H1 (cell line): Measurements from ENCODE around the gene BORCS8. TPM values are rescaled to one million over a fixed set of nuclear protein-coding genes. Genes with fewer than 3 reads are reported as not detected.
A peak's percentile ranks its signal among the peaks of the same experiment; 100 is the strongest.

Experiments
- CTCF ChIA-PET: fragments of 300-600 bp; sonication (Branson Sonifier 250); formaldehyde crosslinking; loops from one replicate; lab custom pipeline; 2021; ENCODE audit not compliant: partially characterized antibody; lab: Charles Lee
- POLR2A ChIA-PET: fragments of 300-600 bp; sonication (Branson Sonifier 250); formaldehyde crosslinking; loops from one replicate; lab custom pipeline; 2021; ENCODE audit warnings: inconsistent platforms; ENCODE audit not compliant: partially characterized antibody; lab: Charles Lee
- DNase-seq, 2 experiments: peaks; one replicate each; pipeline versions ENCODE4 v3.0.0 to v3.0.0-alpha.2; 2010 to 2022; ENCODE audit warnings: low spot score in 2 of 2, low read depth in 1 of 2, mixed read lengths in 1 of 2
- FAIRE-seq: peaks from 2 replicates; lab custom pipeline; 2011; peaks lifted over from hg19 to GRCh38; lab: Jason Lieb, UNC
- H2AFZ ChIP-seq: 2 replicates; pipeline ENCODE4 v1.8.1; 2012; ENCODE audit warnings: low read length, inconsistent platforms
- H2AK5ac ChIP-seq: 2 replicates; pipeline ENCODE4 v1.6.1; 2013; ENCODE audit warnings: low read depth, low read length
- H2BK120ac ChIP-seq: replicated peaks from 2 replicates; pipeline ENCODE3; 2013; ENCODE audit warnings: low read depth, low read length, inconsistent platforms
- H2BK12ac ChIP-seq: 2 replicates; pipeline ENCODE4 v1.6.1; 2013; ENCODE audit warnings: low read depth, low read length
- H2BK15ac ChIP-seq: 2 replicates; pipeline ENCODE4 v1.6.1; 2013; ENCODE audit warnings: low read length
- H2BK20ac ChIP-seq: 2 replicates; pipeline ENCODE4 v1.6.1; 2013; ENCODE audit warnings: low read length
- H2BK5ac ChIP-seq: 2 replicates; pipeline ENCODE4 v1.6.1; 2013; ENCODE audit warnings: low read depth, low read length
- H3K14ac ChIP-seq: 2 replicates; pipeline ENCODE4 v1.6.1; 2013; ENCODE audit warnings: inconsistent platforms; ENCODE audit not compliant: insufficient read length
- H3K18ac ChIP-seq: 2 replicates; pipeline ENCODE4 v1.6.1; 2013; ENCODE audit warnings: low read length; ENCODE audit errors: extremely low read depth
- H3K23ac ChIP-seq: 2 replicates; pipeline ENCODE4 v1.6.1; 2013; ENCODE audit warnings: inconsistent platforms; ENCODE audit not compliant: insufficient read length
- H3K23me2 ChIP-seq: 2 replicates; pipeline ENCODE4 v1.6.1; 2013; ENCODE audit warnings: low read depth, low read length
- H3K27ac ChIP-seq: 2 replicates; pipeline ENCODE4 v1.6.1; 2011; ENCODE audit warnings: low read depth, low read length, inconsistent platforms
- H3K27me3 ChIP-seq, 4 experiments: replicated peaks in 1 of 4; 1 replicate in 1 of 4; 2 replicates in 3 of 4; pipeline versions ENCODE4 v1.6.1 to v1.8.1; 2011 to 2013; ENCODE audit warnings: low read length in 3 of 4, mild to moderate bottlenecking in 3 of 4, inconsistent platforms in 2 of 4, mixed read lengths in 2 of 4, moderate library complexity in 1 of 4; ENCODE audit not compliant: control insufficient read depth in 3 of 4, insufficient read depth in 3 of 4; ENCODE audit errors: extremely low read depth in 1 of 4
- H3K36me3 ChIP-seq, 4 experiments: 2 replicates each; pipeline versions ENCODE4 v1.6.1 to v1.8.1; 2011 to 2013; ENCODE audit warnings: mild to moderate bottlenecking in 4 of 4, low read length in 3 of 4, moderate library complexity in 2 of 4, control low read depth in 1 of 4, inconsistent platforms in 1 of 4; ENCODE audit not compliant: insufficient read depth in 4 of 4, control insufficient read depth in 2 of 4
- H3K4ac ChIP-seq: replicated peaks from 2 replicates; pipeline ENCODE3; 2013; ENCODE audit warnings: low read length, low read depth, mixed read lengths, inconsistent platforms; ENCODE audit not compliant: insufficient read length
- H3K4me1 ChIP-seq, 4 experiments: replicated peaks in 1 of 4; 1 replicate in 1 of 4; 2 replicates in 3 of 4; pipeline versions ENCODE4 v1.6.1 to v1.8.1; 2011 to 2013; ENCODE audit warnings: low read length in 3 of 4, inconsistent platforms in 2 of 4, mixed read lengths in 1 of 4; ENCODE audit not compliant: insufficient read depth in 4 of 4, control insufficient read depth in 3 of 4
- H3K4me2 ChIP-seq, 2 experiments: 2 replicates each; pipeline versions ENCODE4 v1.6.1 to v1.8.1; 2011 to 2013; ENCODE audit warnings: low read depth in 2 of 2, low read length in 2 of 2, control low read depth in 1 of 2, inconsistent platforms in 1 of 2, mild to moderate bottlenecking in 1 of 2; ENCODE audit not compliant: insufficient read depth in 1 of 2
- H3K4me3 ChIP-seq, 4 experiments: fragments of 200-600, 300-600 bp in 1 of 4; sonication (generic), shearing (Covaris generic), sonication (Bioruptor Twin) in 1 of 4; 2 replicates each; pipeline versions ENCODE4 v1.5.1 to v1.8.1; 2011 to 2016; ENCODE audit warnings: low read length in 4 of 4, low read depth in 3 of 4, control low read depth in 2 of 4, inconsistent platforms in 2 of 4, mild to moderate bottlenecking in 2 of 4, mixed read lengths in 1 of 4, moderate library complexity in 1 of 4; ENCODE audit not compliant: insufficient read depth in 2 of 4; ENCODE audit errors: extremely low read depth in 1 of 4
- H3K56ac ChIP-seq: replicated peaks from 2 replicates; pipeline ENCODE3; 2013; ENCODE audit warnings: low read depth, mild to moderate bottlenecking, mixed read lengths, low read length, inconsistent platforms; ENCODE audit not compliant: insufficient read length
- H3K79me1 ChIP-seq: 2 replicates; pipeline ENCODE4 v1.6.1; 2013; ENCODE audit warnings: low read depth, low read length, control low read depth
- H3K79me2 ChIP-seq, 2 experiments: 2 replicates each; pipeline versions ENCODE4 v1.6.1 to v1.8.1; 2012 to 2013; ENCODE audit warnings: low read length in 2 of 2, mild to moderate bottlenecking in 2 of 2, inconsistent platforms in 1 of 2; ENCODE audit not compliant: insufficient read depth in 2 of 2, control insufficient read depth in 1 of 2
- H3K9ac ChIP-seq, 4 experiments: replicated peaks in 1 of 4; 1 replicate in 1 of 4; 2 replicates in 3 of 4; pipeline versions ENCODE4 v1.6.1 to v1.8.1; 2011 to 2013; ENCODE audit warnings: low read depth in 3 of 4, low read length in 3 of 4, control low read depth in 2 of 4, mild to moderate bottlenecking in 2 of 4, moderate library complexity in 2 of 4, inconsistent platforms in 1 of 4; ENCODE audit errors: extremely low read depth in 1 of 4
- H3K9me3 ChIP-seq, 2 experiments: 2 replicates each; pipeline versions ENCODE4 v1.6.1 to v1.8.1; 2012 to 2013; ENCODE audit warnings: mild to moderate bottlenecking in 2 of 2, moderate library complexity in 2 of 2, control low read depth in 1 of 2, inconsistent platforms in 1 of 2, low read depth in 1 of 2, low read length in 1 of 2, mixed read lengths in 1 of 2; ENCODE audit not compliant: insufficient read depth in 2 of 2
- H4K20me1 ChIP-seq, 2 experiments: replicated peaks in 1 of 2; 2 replicates each; pipeline versions ENCODE3 to v1.8.1; 2011 to 2013; ENCODE audit warnings: inconsistent platforms in 2 of 2, low read length in 2 of 2, mild to moderate bottlenecking in 1 of 2; ENCODE audit not compliant: insufficient read depth in 2 of 2, control insufficient read depth in 1 of 2
- H4K5ac ChIP-seq: 2 replicates; pipeline ENCODE4 v1.6.1; 2013; ENCODE audit warnings: low read length, low read depth, mixed read lengths, inconsistent platforms; ENCODE audit not compliant: insufficient read length
- H4K8ac ChIP-seq: 2 replicates; pipeline ENCODE4 v1.8.0; 2013; ENCODE audit warnings: mild to moderate bottlenecking, moderate library complexity, low read length, inconsistent platforms; ENCODE audit not compliant: insufficient read depth; ENCODE audit errors: extremely low read depth
- H4K91ac ChIP-seq: replicated peaks from 2 replicates; pipeline ENCODE3; 2013; ENCODE audit warnings: low read length, mixed read lengths, inconsistent platforms; ENCODE audit not compliant: insufficient read length
- ASH2L ChIP-seq: fragments of 200-600, 300-600 bp; sonication (generic); IDR thresholded peaks from one replicate; pipeline ENCODE4 v1.7.1; 2017; ENCODE audit warnings: low read length
- EGR1 ChIP-seq: IDR thresholded peaks from 2 replicates; pipeline ENCODE4 v1.6.1; 2011; ENCODE audit warnings: low read depth, low read length, borderline replicate concordance
- GABPA ChIP-seq: IDR thresholded peaks from 2 replicates; pipeline ENCODE4 v1.6.1; 2011; ENCODE audit warnings: mild to moderate bottlenecking, low read length, moderate library complexity, borderline replicate concordance; ENCODE audit not compliant: insufficient read depth
- KDM4A ChIP-seq: IDR thresholded peaks from one replicate; pipeline ENCODE4 v1.7.1; 2012; ENCODE audit warnings: low read depth, mild to moderate bottlenecking, moderate library complexity, low read length, inconsistent platforms; ENCODE audit not compliant: severe bottlenecking
- MAFK ChIP-seq: IDR thresholded peaks from 2 replicates; pipeline ENCODE4 v1.6.1; 2012; ENCODE audit warnings: low read depth, mild to moderate bottlenecking, improper control_type of control experiment, low read length
- POLR2AphosphoS5 ChIP-seq: IDR thresholded peaks from 2 replicates; pipeline ENCODE4 v1.6.1; 2011; ENCODE audit warnings: low read depth, low read length
- RXRA ChIP-seq: IDR thresholded peaks from 2 replicates; pipeline ENCODE4 v1.6.1; 2011; ENCODE audit warnings: low read depth, mild to moderate bottlenecking, low read length, moderate library complexity; ENCODE audit not compliant: insufficient read depth
- SRF ChIP-seq: IDR thresholded peaks from 2 replicates; pipeline ENCODE4 v1.6.1; 2011; ENCODE audit warnings: mild to moderate bottlenecking, low read depth, low read length, moderate library complexity
- SUZ12 ChIP-seq: fragments of 200-600 bp; sonication (generic); IDR thresholded peaks from 2 replicates; pipeline ENCODE4 v1.6.1; 2012; ENCODE audit warnings: mild to moderate bottlenecking, inconsistent platforms, low read length, moderate library complexity, mixed read lengths
- TAF7 ChIP-seq: optimal IDR thresholded peaks from 2 replicates; pipeline ENCODE3; 2011; ENCODE audit warnings: low read depth, mild to moderate bottlenecking, inconsistent platforms, low read length, moderate library complexity, borderline replicate concordance
- TBP ChIP-seq: IDR thresholded peaks from 2 replicates; pipeline ENCODE4 v1.6.1; 2011; ENCODE audit warnings: low read depth, low read length, improper control_type of control experiment
- WGBS, 2 experiments: shearing (Covaris generic) in 1 of 2; methylation state at CpG; one replicate each; pipeline versions ENCODE4 v1.1.6 to v1.1.7; 2013 to 2015; ENCODE audit warnings: low lambda C conversion rate in 2 of 2, mixed read lengths in 2 of 2, inconsistent platforms in 1 of 2, low coverage in 1 of 2, missing lambda C conversion rate in 1 of 2; ENCODE audit not compliant: insufficient replicate concordance in 2 of 2, insufficient coverage in 1 of 2, insufficient read length in 1 of 2; ENCODE audit errors: extremely low coverage in 1 of 2, missing lambda C conversion rate in 1 of 2; 5-methylcytosine and 5-hydroxymethylcytosine counted together
- polyA plus RNA-seq, 7 experiments: library from polyadenylated mRNA; depleted of rRNA in 3 of 7; stranded (reverse) in 5 of 7; unstranded in 2 of 7; fragments of >200 nt in 5 of 7; fragments of 200-250 nt in 2 of 7; gene quantifications; 1 replicate in 5 of 7; 2 replicates in 1 of 7; 4 replicates in 1 of 7; pipeline versions ENCODE4 v1.2.1 to v1.2.3, GENCODE V29; 2011 to 2013; ENCODE audit warnings: missing spikeins in 2 of 7, mixed read lengths in 2 of 7
- total RNA-seq: library from RNA; stranded (reverse); fragmentation: NEBNext Ultra II Directional; extraction: Animal tissue kit (Norgen Biotek cat#: 25700); gene quantifications from 2 replicates; pipeline ENCODE4 v1.2.1, GENCODE V29; 2021

Gene BORCS8
- total and polyA plus RNA-seq, 2 of the 8 experiments (the other 6 are each of a cell fraction or from before 2014, with no cell fraction given) = 15.0 to 15.9 TPM

DNA sequence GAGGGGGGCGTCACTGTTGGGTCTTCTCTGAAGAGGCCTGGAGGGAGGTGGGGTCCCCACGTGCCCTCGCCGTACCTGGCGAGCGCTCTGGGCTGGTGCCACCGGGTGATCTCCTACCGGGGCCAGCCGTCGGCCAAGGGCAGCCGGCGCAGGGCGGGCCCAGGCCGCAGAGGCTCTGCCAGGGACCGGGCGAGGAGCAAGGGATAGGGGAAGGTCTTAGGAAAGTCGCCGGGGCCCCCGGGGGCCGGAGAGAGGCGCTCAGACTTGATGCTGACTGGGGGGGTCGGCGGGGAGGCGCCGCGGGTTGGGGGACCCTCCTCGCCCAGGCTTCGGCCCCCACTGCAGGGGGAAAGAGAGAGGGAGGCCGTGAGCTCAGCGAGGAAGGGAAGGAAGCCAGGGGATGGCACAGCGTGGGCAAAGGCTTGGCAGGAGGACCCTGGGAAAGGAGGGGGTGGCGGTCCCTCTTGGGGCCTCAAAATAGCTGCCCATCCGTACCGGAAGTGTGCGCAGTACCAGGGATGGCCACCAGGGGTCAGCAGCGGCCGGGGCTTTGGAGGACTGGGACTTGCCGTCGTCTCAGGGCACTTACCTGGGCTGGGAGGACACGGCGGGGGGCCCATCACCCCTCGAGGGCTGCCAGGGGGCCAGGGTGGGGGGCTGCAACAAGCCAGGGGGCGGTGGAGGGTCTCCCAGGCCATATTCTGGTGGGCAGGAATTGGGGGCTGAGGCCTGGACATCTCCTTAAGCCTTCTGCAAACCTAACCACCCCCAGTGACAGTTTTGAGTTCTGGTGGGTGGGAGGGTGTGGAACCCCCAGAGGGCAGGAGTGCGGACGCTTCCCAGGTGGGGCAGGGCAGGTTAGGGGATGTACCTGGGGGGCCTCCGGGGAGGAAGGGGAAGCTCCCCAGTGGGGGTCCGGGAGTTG is 46.0 kb downstream of the BORCS8 start:
- H3K79me1 ChIP-seq = no peaks in the 10 kb centered on the region
- H3K18ac ChIP-seq = no peak overlapping the region; the same call in 1 of the 2 replicates
- H3K14ac ChIP-seq = no peak overlapping the region
- no peaks in the 10 kb centered on the region for H3K9me3 ChIP-seq
- no peaks in the 10 kb centered on the region for H3K36me3 ChIP-seq
- H4K91ac ChIP-seq = peak overlapping the region; percentile 91
- peaks cover 0 to 2% (median under 1%) of the 10 kb centered on the region in 4 experiments; a peak in 2 of 7 replicates for H3K4me1 ChIP-seq
- H3K27ac ChIP-seq = no peak overlapping the region
- H3K4me2 ChIP-seq = no peak overlapping the region
- peak overlapping the region; percentile 75 for H4K5ac ChIP-seq
- H2BK12ac ChIP-seq = no peak overlapping the region; the same call in 1 of the 2 replicates
- ChIA-PET POLR2A (interaction anchor here (0.7 to 5.7 kb wide), 4 partner anchors 9 to 31 kb away, joined by 3 to 33 read pairs (median 12); no protein-coding TSS in a partner anchor), CTCF (interaction anchor here (0.7 to 4.7 kb wide), 21 partner anchors 10 to 345 kb away, joined by 3 to 85 read pairs (median 4); partner anchors contain the start of gene NR2C2AP)
- no peak overlapping the region for H2BK15ac ChIP-seq
- H2BK120ac ChIP-seq = no peak overlapping the region
- peak overlapping the region in 1 of 4 experiments; percentile 29; a peak in 2 of 8 replicates for H3K4me3 ChIP-seq
- no peak overlapping the region for H2AK5ac ChIP-seq
- no peak overlapping the region for H3K23ac ChIP-seq
- H4K20me1 ChIP-seq = no peaks in the 10 kb centered on the region
- H2BK5ac ChIP-seq = 0 out of 2 replicates have a peak overlapping the region, but pooled peaks have one; percentile 44
- no peak overlapping the region for H3K9ac ChIP-seq
- FAIRE-seq (no peak), DNase-seq (peak; percentile 67 to 100)
- H3K79me2 ChIP-seq = no peaks in the 10 kb centered on the region
- H3K27me3 ChIP-seq = no peaks in the 10 kb centered on the region; a peak in 1 of 7 replicates
- 51% methylated on average over 25 of the region's 47 CpGs; no CpG with 5 or more reads in 1 of the 2 experiments for whole genome bisulfite sequencing, 2 experiments
- H3K4ac ChIP-seq = peak overlapping the region; percentile 78
- H2AFZ ChIP-seq = no peak overlapping the region
- H3K56ac ChIP-seq = no peak overlapping the region
- H4K8ac ChIP-seq = peak overlapping the region; percentile 51; the same call in 1 of the 2 replicates
- H3K23me2 ChIP-seq = no peaks in the 10 kb centered on the region
- no peak overlapping the region for H2BK20ac ChIP-seq
- TF ChIP-seq SRF (no peak), TBP (no peak), EGR1 (0 out of 2 replicates have a peak, but pooled peaks have one; percentile 35), RXRA (no peak), POLR2AphosphoS5 (no peak), KDM4A (no peak), GABPA (peak; percentile 75; the same call in 1 of the 2 replicates), MAFK (no peak), SUZ12 (no peak), ASH2L (no peak), TAF7 (no peak)
